Trophoblast cell (in vitro differentiated cells and primary cell): Measurements from ENCODE around the gene RAP1GAP.
"Not testable (repeated sequence)": the region's sequence is repeated elsewhere in the genome, so short reads cannot be mapped to it uniquely, and the experiment has no call there.

Experiments
- DNase-seq, 2 donors: peaks; one replicate each; pipeline ENCODE4 v3.0.0-alpha.2; 2016
- H2AFZ ChIP-seq: 2 replicates; pipeline ENCODE4 v1.6.1; 2013; ENCODE audit warnings: low read length, moderate library complexity, mild to moderate bottlenecking; ENCODE audit not compliant: insufficient read depth, poor library complexity
- H2AK5ac ChIP-seq: 2 replicates; pipeline ENCODE4 v1.6.1; 2013; ENCODE audit warnings: mild to moderate bottlenecking, low read length
- H2BK120ac ChIP-seq: 2 replicates; pipeline ENCODE4 v1.6.1; 2013; ENCODE audit warnings: low read length, mild to moderate bottlenecking, moderate library complexity; ENCODE audit not compliant: insufficient read depth, poor library complexity
- H2BK12ac ChIP-seq: 2 replicates; pipeline ENCODE4 v1.6.1; 2013; ENCODE audit warnings: mild to moderate bottlenecking, low read length, moderate library complexity
- H2BK5ac ChIP-seq: 2 replicates; pipeline ENCODE4 v1.6.1; 2013; ENCODE audit warnings: low read length, low read depth, moderate library complexity, mild to moderate bottlenecking; ENCODE audit not compliant: poor library complexity
- H3K14ac ChIP-seq: 2 replicates; pipeline ENCODE4 v1.6.1; 2013; ENCODE audit warnings: mild to moderate bottlenecking, low read length
- H3K18ac ChIP-seq: 2 replicates; pipeline ENCODE4 v1.6.1; 2013; ENCODE audit warnings: mild to moderate bottlenecking, low read length
- H3K23ac ChIP-seq: 2 replicates; pipeline ENCODE4 v1.6.1; 2013; ENCODE audit warnings: low read length
- H3K27ac ChIP-seq: 2 replicates; pipeline ENCODE4 v1.5.1; 2013; ENCODE audit warnings: low read depth, mild to moderate bottlenecking, inconsistent platforms, low read length, moderate library complexity
- H3K27me3 ChIP-seq: 2 replicates; pipeline ENCODE4 v1.6.1; 2013; ENCODE audit warnings: inconsistent platforms, mild to moderate bottlenecking, low read length, moderate library complexity; ENCODE audit not compliant: insufficient read depth
- H3K36me3 ChIP-seq, 2 experiments: 1 replicate in 1 of 2; 2 replicates in 1 of 2; pipeline ENCODE4 v1.6.1; 2013; ENCODE audit warnings: low read length in 2 of 2, mild to moderate bottlenecking in 2 of 2, moderate library complexity in 1 of 2; ENCODE audit not compliant: insufficient read depth in 2 of 2, control insufficient read depth in 1 of 2
- H3K4ac ChIP-seq: 2 replicates; pipeline ENCODE4 v1.6.1; 2013; ENCODE audit warnings: low read depth, mild to moderate bottlenecking, low read length, moderate library complexity
- H3K4me1 ChIP-seq, 2 experiments: 1 replicate in 1 of 2; 2 replicates in 1 of 2; pipeline ENCODE4 v1.6.1; 2013; ENCODE audit warnings: low read length in 2 of 2, mild to moderate bottlenecking in 2 of 2, moderate library complexity in 1 of 2; ENCODE audit not compliant: insufficient read depth in 2 of 2, control insufficient read depth in 1 of 2
- H3K4me2 ChIP-seq: 2 replicates; pipeline ENCODE4 v1.6.1; 2013; ENCODE audit warnings: inconsistent platforms, mild to moderate bottlenecking, low read length, moderate library complexity
- H3K4me3 ChIP-seq: 2 replicates; pipeline ENCODE4 v1.5.1; 2013; ENCODE audit warnings: mild to moderate bottlenecking, low read depth, low read length, inconsistent platforms
- H3K79me1 ChIP-seq: one replicate; pipeline ENCODE4 v1.6.1; 2013; ENCODE audit warnings: low read length
- H3K79me2 ChIP-seq: 2 replicates; pipeline ENCODE4 v1.6.1; 2013; ENCODE audit warnings: low read length, mild to moderate bottlenecking; ENCODE audit not compliant: control insufficient read depth, insufficient read depth, poor library complexity
- H3K9ac ChIP-seq: 2 replicates; pipeline ENCODE4 v1.6.1; 2013; ENCODE audit warnings: mild to moderate bottlenecking, low read length
- H3K9me3 ChIP-seq: 2 replicates; pipeline ENCODE4 v1.6.1; 2013; ENCODE audit warnings: low read depth, mild to moderate bottlenecking, control low read depth, inconsistent platforms, low read length; ENCODE audit not compliant: insufficient read depth
- H4K12ac ChIP-seq: 2 replicates; pipeline ENCODE4 v1.6.1; 2013; ENCODE audit warnings: low read depth, mild to moderate bottlenecking, low read length, moderate library complexity
- H4K8ac ChIP-seq: 2 replicates; pipeline ENCODE4 v1.6.1; 2013; ENCODE audit warnings: low read depth, mild to moderate bottlenecking, low read length, moderate library complexity
- H4K91ac ChIP-seq: one replicate; pipeline ENCODE4 v1.6.1; 2013; ENCODE audit warnings: low read depth, mild to moderate bottlenecking, low read length, moderate library complexity
- WGBS: extraction: QIAGEN DNeasy Blood & Tissue Kit; methylation state at CpG from one replicate; pipeline ENCODE4 v1.1.7; 2013; ENCODE audit warnings: missing lambda C conversion rate; ENCODE audit not compliant: insufficient read length, insufficient coverage; ENCODE audit errors: extremely low coverage; 5-methylcytosine and 5-hydroxymethylcytosine counted together

RAP1GAP gene

DNA sequence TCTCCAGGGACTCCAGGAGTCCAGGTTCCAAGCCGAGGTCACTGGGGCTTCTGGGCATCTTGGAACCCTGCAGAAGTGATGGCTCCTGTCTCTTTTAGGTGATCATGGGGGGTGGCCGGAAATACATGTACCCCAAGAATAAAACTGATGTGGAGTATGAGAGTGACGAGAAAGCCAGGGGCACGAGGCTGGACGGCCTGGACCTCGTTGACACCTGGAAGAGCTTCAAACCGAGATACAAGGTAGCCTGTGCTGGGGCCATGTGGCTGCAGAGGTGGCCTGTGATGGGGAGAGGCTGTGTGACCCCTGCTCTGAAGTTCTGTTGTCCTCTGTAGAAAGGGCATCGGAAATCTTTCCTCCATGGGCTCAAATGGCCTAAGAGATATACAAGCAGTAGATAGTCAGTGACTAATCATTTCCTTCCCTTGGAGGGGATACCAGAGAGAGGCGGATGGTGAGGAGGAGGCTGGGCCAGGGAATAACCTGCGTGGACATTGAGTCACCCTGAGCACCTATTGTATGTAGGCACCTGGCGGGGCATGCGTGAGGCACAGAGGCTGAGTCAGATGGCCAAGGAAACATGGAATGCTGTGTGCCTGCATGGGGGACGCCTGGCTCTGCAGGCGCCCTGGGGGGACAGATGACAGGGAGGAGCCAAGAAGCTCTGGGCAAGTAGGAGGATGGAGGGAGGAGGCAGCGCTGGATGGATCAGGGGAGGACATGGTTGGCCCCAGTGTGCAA lies 101.0 kb downstream of the RAP1GAP start:
- no peak overlapping the region for H4K8ac ChIP-seq
- no peak overlapping the region for H3K4me3 ChIP-seq
- no peak overlapping the region for H2BK5ac ChIP-seq
- H3K4me1 ChIP-seq: peaks cover 13 to 16% of the 10 kb centered on the region in 2 experiments
- H3K4ac ChIP-seq: no peak overlapping the region
- H3K4me2 ChIP-seq: peak overlapping the region; percentile 3
- H3K27ac ChIP-seq: no peak overlapping the region
- H4K91ac ChIP-seq: no peak overlapping the region
- H3K18ac ChIP-seq: no peak overlapping the region
- peaks cover 4% of the 10 kb centered on the region for H3K9me3 ChIP-seq
- H3K23ac ChIP-seq: no peak overlapping the region
- H2BK12ac ChIP-seq: no peak overlapping the region
- WGBS: no CpG with 5 or more reads among the region's 15 CpGs
- H3K36me3 ChIP-seq: no peaks in the 10 kb centered on the region
- no peak overlapping the region for H3K14ac ChIP-seq
- H4K12ac ChIP-seq: no peak overlapping the region
- H2AK5ac ChIP-seq: no peak overlapping the region
- DNase-seq: peak; percentile 79 to 93
- no peak overlapping the region for H3K9ac ChIP-seq
- no peaks in the 10 kb centered on the region for H3K79me2 ChIP-seq
- H2AFZ ChIP-seq: no peak overlapping the region
- peaks cover 2% of the 10 kb centered on the region for H3K79me1 ChIP-seq
- no peak overlapping the region for H2BK120ac ChIP-seq
- no peaks in the 10 kb centered on the region for H3K27me3 ChIP-seq

DNA sequence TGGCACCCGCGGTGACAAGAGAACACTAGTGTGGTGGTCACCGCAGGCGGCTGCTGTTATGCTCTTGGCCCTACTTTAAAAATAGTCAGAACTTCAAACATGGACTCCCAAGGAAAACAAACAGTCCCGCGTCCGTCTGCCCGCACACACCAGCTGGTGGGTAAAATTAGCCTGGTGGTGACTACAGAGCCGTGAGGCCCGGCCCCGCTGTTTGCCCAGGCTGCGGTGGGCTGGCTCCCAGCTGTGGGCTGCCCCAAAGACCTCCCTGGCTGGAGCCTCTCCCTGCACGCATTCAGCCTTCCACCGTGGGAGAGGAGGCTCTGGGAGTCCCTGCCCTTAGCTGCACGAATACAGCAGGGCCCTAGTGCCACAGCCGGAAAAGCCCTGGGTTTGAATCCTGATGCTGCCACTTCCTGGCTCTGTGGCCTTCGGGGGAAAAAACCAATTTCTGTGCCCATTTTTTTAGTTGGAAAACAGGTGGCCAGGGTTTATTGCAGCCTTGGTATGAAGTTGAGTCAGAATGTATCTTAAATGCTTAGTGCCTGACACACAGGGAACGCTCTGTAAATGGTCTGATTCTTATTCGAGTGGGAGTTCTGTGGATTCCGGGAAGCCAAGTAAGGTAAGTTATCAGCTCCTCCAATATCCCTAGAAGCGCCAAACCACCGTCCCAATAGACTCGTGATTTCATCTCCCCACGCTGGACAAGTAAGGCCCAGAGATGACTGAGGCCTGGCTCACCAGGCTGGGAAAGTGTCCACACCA lies 101.7 kb downstream of the RAP1GAP start:
- H4K8ac ChIP-seq: no peak overlapping the region
- no peak overlapping the region for H3K18ac ChIP-seq
- H3K79me1 ChIP-seq: peaks cover 2% of the 10 kb centered on the region
- no peak overlapping the region for H3K9ac ChIP-seq
- H3K4me2 ChIP-seq: no peak overlapping the region
- no peak overlapping the region for H3K4ac ChIP-seq
- H3K9me3 ChIP-seq: peaks cover under 1% of the 10 kb centered on the region
- H4K12ac ChIP-seq: no peak overlapping the region
- peak in 1 of 2 donors; percentile 60 for DNase-seq
- H3K36me3 ChIP-seq: no peaks in the 10 kb centered on the region
- H2AK5ac ChIP-seq: peak overlapping the region; percentile 9
- H2BK5ac ChIP-seq: no peak overlapping the region
- no peak overlapping the region for H3K23ac ChIP-seq
- H3K27me3 ChIP-seq: no peaks in the 10 kb centered on the region
- H2BK12ac ChIP-seq: no peak overlapping the region
- no peak overlapping the region for H3K27ac ChIP-seq
- no peak overlapping the region for H3K14ac ChIP-seq
- H3K4me1 ChIP-seq: peaks cover 13 to 16% of the 10 kb centered on the region in 2 experiments
- no peak overlapping the region for H3K4me3 ChIP-seq
- no peak overlapping the region for H2BK120ac ChIP-seq
- H4K91ac ChIP-seq: peak overlapping the region; percentile 25
- H3K79me2 ChIP-seq: no peaks in the 10 kb centered on the region
- WGBS: no CpG with 5 or more reads among the region's 24 CpGs
- no peak overlapping the region for H2AFZ ChIP-seq

DNA sequence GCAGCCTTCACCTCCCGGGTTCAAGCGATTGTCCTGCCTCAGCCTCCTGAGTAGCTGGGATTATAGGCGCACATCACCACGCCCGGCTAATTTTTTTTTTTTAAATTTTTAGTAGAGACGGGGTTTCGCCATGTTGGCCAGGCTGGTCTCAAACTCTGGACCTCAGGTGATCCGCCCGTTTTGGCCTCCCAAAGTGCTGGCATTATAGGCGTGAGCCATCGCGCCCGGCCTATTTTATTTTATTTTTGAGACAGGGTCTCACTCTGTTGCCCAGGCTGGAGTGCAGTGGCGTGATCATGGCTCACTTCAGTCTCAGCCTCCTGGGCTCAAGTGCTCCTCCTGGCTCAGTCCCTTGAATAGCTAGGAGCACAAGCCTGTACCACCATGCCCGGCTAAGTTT lies 102.8 kb downstream of the RAP1GAP start:
- whole genome bisulfite sequencing: no CpG with 5 or more reads among the region's 15 CpGs
- not testable (repeated sequence) for H2AK5ac ChIP-seq, DNase-seq, H3K14ac ChIP-seq, H3K18ac ChIP-seq, H4K91ac ChIP-seq, H2AFZ ChIP-seq, H3K79me2 ChIP-seq, H3K4ac ChIP-seq, H3K9me3 ChIP-seq, H4K8ac ChIP-seq, H3K9ac ChIP-seq, H3K27me3 ChIP-seq, H3K79me1 ChIP-seq, H3K36me3 ChIP-seq, H2BK12ac ChIP-seq, H3K23ac ChIP-seq, H3K4me3 ChIP-seq, H2BK120ac ChIP-seq, H3K27ac ChIP-seq, H2BK5ac ChIP-seq, H3K4me2 ChIP-seq, H4K12ac ChIP-seq
- peaks cover 13 to 16% of the 10 kb centered on the region in 2 experiments for H3K4me1 ChIP-seq

DNA sequence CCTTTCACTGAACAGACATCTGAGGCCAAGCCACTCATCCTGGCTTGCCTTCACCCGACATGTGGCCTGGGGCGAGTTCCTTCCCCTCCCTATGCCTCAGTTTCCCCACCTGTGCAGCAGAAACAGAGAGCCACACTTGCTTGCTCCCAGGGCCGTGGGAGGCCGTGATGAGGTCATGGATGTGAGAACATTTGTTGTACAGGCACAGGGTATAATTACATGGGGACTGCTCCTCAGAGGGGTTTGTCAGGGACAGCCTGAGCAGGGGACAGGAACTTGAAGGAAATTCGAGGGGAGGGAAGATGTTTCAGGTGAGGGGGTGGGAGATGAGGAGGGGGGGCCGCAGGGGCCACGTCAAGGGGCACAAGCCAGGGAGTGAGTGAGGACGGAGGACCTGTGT lies 103.9 kb downstream of the RAP1GAP start:
- Histone ChIP-seq H3K79me2 (no peaks in the 10 kb centered on the region), H3K36me3 (no peaks in the 10 kb centered on the region), H4K12ac (no peak overlapping the region), H4K91ac (no peak overlapping the region), H3K79me1 (peaks cover 2% of the 10 kb centered on the region), H3K23ac (no peak overlapping the region), H2BK12ac (no peak overlapping the region), H2BK120ac (no peak overlapping the region), H3K18ac (no peak overlapping the region), H2BK5ac (no peak overlapping the region), H2AK5ac (no peak overlapping the region), H3K27me3 (no peaks in the 10 kb centered on the region), H3K14ac (no peak overlapping the region), H3K9me3 (no peaks in the 10 kb centered on the region), H3K9ac (no peak overlapping the region), H3K4me3 (no peak overlapping the region), H3K4me2 (no peak overlapping the region), H3K4me1 (peaks cover 13 to 16% of the 10 kb centered on the region in 2 experiments), H2AFZ (no peak overlapping the region), H4K8ac (no peak overlapping the region), H3K27ac (no peak overlapping the region), H3K4ac (no peak overlapping the region)
- WGBS: no CpG with 5 or more reads among the region's 8 CpGs
- DNase-seq: no peak
